Measurements from ENCODE around the gene ZNF627.

ZNF627 gene

GRCh38 chr19:11663181-11663591, 65.9 kb downstream of the ZNF627 start:
- TF ChIP-seq, protein P1, sequence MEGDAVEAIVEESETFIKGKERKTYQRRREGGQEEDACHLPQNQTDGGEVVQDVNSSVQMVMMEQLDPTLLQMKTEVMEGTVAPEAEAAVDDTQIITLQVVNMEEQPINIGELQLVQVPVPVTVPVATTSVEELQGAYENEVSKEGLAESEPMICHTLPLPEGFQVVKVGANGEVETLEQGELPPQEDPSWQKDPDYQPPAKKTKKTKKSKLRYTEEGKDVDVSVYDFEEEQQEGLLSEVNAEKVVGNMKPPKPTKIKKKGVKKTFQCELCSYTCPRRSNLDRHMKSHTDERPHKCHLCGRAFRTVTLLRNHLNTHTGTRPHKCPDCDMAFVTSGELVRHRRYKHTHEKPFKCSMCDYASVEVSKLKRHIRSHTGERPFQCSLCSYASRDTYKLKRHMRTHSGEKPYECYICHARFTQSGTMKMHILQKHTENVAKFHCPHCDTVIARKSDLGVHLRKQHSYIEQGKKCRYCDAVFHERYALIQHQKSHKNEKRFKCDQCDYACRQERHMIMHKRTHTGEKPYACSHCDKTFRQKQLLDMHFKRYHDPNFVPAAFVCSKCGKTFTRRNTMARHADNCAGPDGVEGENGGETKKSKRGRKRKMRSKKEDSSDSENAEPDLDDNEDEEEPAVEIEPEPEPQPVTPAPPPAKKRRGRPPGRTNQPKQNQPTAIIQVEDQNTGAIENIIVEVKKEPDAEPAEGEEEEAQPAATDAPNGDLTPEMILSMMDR (conservative IDR thresholded peaks at IDR 0.05; ENCODE audit: control insufficient read depth, insufficient read depth, low read depth, low read length): no peak

More at GRCh38 chr19:11663181-11663591, 65.9 kb downstream of the ZNF627 start:
- no peak overlapping the region for H3K4me3 ChIP-seq (ENCODE audit: control insufficient read depth, low read depth, low read length)
- no peak for DNase-seq (ENCODE audit: low read depth)
